ENCODE measurements around the gene NISCH. TPM values are rescaled to one million over a fixed set of nuclear protein-coding genes. Genes with fewer than 3 reads are reported as not detected.

Gene NISCH
- polyA plus RNA-seq, 1 donor (not counting 4 experiments of a cell fraction or from before 2014, with no cell fraction given), result 48.1 TPM

DNA sequence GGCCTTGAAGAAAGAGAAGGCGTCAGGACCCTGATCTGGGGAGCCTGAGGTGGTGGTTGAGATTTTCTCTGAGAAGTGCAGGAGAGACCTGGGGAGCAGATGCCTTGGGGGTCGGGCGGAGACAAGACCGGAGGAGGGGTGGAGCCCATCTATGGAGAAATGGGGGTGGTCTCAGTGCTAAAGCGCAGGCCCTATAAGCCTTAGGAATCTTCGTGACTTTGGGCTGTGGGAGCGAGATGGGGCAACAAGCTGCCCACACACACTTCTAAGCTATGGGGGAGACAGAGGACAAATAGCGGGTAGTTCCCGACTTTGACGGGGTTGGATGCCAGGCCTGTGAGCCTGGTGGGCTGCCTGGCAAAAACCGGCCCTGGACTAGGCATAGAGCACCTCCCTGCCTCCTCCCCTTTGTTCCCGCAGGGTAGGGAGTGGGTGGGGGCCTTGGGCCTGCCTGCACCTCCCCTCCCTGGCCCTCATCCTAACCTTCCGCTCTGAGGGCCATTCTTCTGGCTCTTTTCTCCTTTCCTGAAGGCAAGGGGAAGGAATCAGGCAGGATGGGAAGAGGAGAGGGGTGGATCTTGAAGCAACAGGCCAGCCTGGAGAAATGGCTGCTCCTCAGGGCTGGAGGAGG lies 880 bp downstream of the NISCH start:
- dilution Hi-C loops (cut with MboI; ENCODE audit: extremely low pct_ligation_motif_present, low sequenced_read_pairs), result no loop called here
- peak overlapping the region; percentile 70 to 76 (median 72) for H3K4me3 ChIP-seq (ENCODE audit: control insufficient read depth in 2 of 3, extremely low read depth in 1 of 3, insufficient read depth in 2 of 3, low read depth in 1 of 3, low read length in 3 of 3)
- H3K27me3 ChIP-seq (ENCODE audit: control insufficient read depth, extremely low read depth, insufficient read depth, low read length), result no peaks in the 10 kb centered on the region
- H3K9me3 ChIP-seq (ENCODE audit: control insufficient read depth, low read depth, low read length), result no peaks in the 10 kb centered on the region
- TF ChIP-seq, protein P1, sequence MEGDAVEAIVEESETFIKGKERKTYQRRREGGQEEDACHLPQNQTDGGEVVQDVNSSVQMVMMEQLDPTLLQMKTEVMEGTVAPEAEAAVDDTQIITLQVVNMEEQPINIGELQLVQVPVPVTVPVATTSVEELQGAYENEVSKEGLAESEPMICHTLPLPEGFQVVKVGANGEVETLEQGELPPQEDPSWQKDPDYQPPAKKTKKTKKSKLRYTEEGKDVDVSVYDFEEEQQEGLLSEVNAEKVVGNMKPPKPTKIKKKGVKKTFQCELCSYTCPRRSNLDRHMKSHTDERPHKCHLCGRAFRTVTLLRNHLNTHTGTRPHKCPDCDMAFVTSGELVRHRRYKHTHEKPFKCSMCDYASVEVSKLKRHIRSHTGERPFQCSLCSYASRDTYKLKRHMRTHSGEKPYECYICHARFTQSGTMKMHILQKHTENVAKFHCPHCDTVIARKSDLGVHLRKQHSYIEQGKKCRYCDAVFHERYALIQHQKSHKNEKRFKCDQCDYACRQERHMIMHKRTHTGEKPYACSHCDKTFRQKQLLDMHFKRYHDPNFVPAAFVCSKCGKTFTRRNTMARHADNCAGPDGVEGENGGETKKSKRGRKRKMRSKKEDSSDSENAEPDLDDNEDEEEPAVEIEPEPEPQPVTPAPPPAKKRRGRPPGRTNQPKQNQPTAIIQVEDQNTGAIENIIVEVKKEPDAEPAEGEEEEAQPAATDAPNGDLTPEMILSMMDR (optimal IDR thresholded peaks at IDR 0.05 in 1 of 3, IDR thresholded peaks at IDR 0.05 in 1 of 3, conservative IDR thresholded peaks at IDR 0.05 in 1 of 3; ENCODE audit: extremely low read depth in 1 of 3, insufficient read depth in 2 of 3, low read length in 3 of 3), result no peak
- no peak for TF ChIP-seq EZH2 (IDR thresholded peaks at IDR 0.05; ENCODE audit: low read length)
- no peaks in the 10 kb centered on the region for H3K9me1 ChIP-seq (ENCODE audit: control insufficient read depth, extremely low read depth, insufficient read depth, low read length)
- peak overlapping the region; percentile 84 for H3K9ac ChIP-seq (ENCODE audit: control insufficient read depth, extremely low read depth, insufficient read depth, low read length)
- DNase-seq (ENCODE audit: low read depth, low spot score), result no peak
- H3K36me3 ChIP-seq (ENCODE audit: control insufficient read depth in 2 of 2, extremely low read depth in 1 of 2, insufficient read depth in 2 of 2, low read length in 2 of 2), result peaks cover 10 to 23% of the 10 kb centered on the region in 2 experiments
- H3K79me2 ChIP-seq (ENCODE audit: control insufficient read depth, insufficient read depth, low read length), result peaks cover 42% of the 10 kb centered on the region
- FAIRE-seq, result peak; percentile 46
- H2AFZ ChIP-seq (ENCODE audit: control insufficient read depth, low read length), result no peak overlapping the region
- peaks cover 36% of the 10 kb centered on the region for H3K4me1 ChIP-seq (ENCODE audit: control insufficient read depth, extremely low read depth, insufficient read depth, low read length)
- H3K4me2 ChIP-seq (ENCODE audit: control insufficient read depth, extremely low read depth, insufficient read depth, low read depth, low read length), result peak overlapping the region; percentile 86
- peak overlapping the region; percentile 44 for H3K27ac ChIP-seq (ENCODE audit: control insufficient read depth, insufficient read depth, low read length)
- peaks cover 15% of the 10 kb centered on the region for H4K20me1 ChIP-seq (ENCODE audit: control insufficient read depth, extremely low read depth, insufficient read depth, low read length)

DNA sequence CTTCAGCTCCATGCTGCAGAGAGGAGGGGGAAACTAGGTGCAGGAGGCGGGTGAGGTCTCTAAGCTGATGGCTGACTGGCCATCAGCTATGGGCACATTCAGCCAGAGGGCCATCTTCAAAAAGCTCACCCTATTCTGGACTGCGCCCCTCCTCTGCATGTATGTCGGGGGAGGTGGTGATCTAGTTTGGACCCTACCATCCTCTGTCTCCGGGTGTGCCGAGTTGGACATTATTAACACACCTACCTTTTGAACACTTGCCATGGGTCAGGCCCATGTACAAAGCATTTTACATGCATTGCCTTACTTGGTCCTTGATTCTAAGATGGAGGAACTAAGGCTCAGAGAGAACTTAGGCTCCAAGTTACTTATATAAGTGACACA lies 1.4 kb downstream of the NISCH start:
- Histone ChIP-seq H3K9me1 (ENCODE audit: control insufficient read depth, extremely low read depth, insufficient read depth, low read length) (no peaks in the 10 kb centered on the region), H3K27me3 (ENCODE audit: control insufficient read depth, extremely low read depth, insufficient read depth, low read length) (no peaks in the 10 kb centered on the region), H3K4me3 (ENCODE audit: control insufficient read depth in 2 of 3, extremely low read depth in 1 of 3, insufficient read depth in 2 of 3, low read depth in 1 of 3, low read length in 3 of 3) (peak overlapping the region; percentile 70 to 76 (median 72)), H2AFZ (ENCODE audit: control insufficient read depth, low read length) (no peak overlapping the region), H4K20me1 (ENCODE audit: control insufficient read depth, extremely low read depth, insufficient read depth, low read length) (peaks cover 15% of the 10 kb centered on the region), H3K4me2 (ENCODE audit: control insufficient read depth, extremely low read depth, insufficient read depth, low read depth, low read length) (peak overlapping the region; percentile 86), H3K9me3 (ENCODE audit: control insufficient read depth, low read depth, low read length) (no peaks in the 10 kb centered on the region), H3K9ac (ENCODE audit: control insufficient read depth, extremely low read depth, insufficient read depth, low read length) (peak overlapping the region; percentile 84), H3K27ac (ENCODE audit: control insufficient read depth, insufficient read depth, low read length) (no peak overlapping the region), H3K4me1 (ENCODE audit: control insufficient read depth, extremely low read depth, insufficient read depth, low read length) (peaks cover 36% of the 10 kb centered on the region), H3K36me3 (ENCODE audit: control insufficient read depth in 2 of 2, extremely low read depth in 1 of 2, insufficient read depth in 2 of 2, low read length in 2 of 2) (peaks cover 10 to 24% of the 10 kb centered on the region in 2 experiments), H3K79me2 (ENCODE audit: control insufficient read depth, insufficient read depth, low read length) (peaks cover 43% of the 10 kb centered on the region)
- dilution Hi-C loops (cut with MboI; ENCODE audit: extremely low pct_ligation_motif_present, low sequenced_read_pairs), result no loop called here
- no peak for FAIRE-seq
- TF ChIP-seq EZH2 (IDR thresholded peaks at IDR 0.05; ENCODE audit: low read length), result no peak
- TF ChIP-seq, protein P1 (optimal IDR thresholded peaks at IDR 0.05 in 1 of 3, IDR thresholded peaks at IDR 0.05 in 1 of 3, conservative IDR thresholded peaks at IDR 0.05 in 1 of 3; ENCODE audit: extremely low read depth in 1 of 3, insufficient read depth in 2 of 3, low read length in 3 of 3), result no peak
- DNase-seq (ENCODE audit: low read depth, low spot score), result no peak
